GM19239 (cell line): ENCODE measurements around the gene PRCC.

Experiments
- DNase-seq: peaks from one replicate; pipeline ENCODE4 v3.0.0; 2011; ENCODE audit warnings: low spot score; ENCODE audit not compliant: insufficient read length
- FAIRE-seq: peaks from 2 replicates; lab custom pipeline; 2011; peaks lifted over from hg19 to GRCh38; lab: Jason Lieb, UNC

Gene PRCC, protein sequence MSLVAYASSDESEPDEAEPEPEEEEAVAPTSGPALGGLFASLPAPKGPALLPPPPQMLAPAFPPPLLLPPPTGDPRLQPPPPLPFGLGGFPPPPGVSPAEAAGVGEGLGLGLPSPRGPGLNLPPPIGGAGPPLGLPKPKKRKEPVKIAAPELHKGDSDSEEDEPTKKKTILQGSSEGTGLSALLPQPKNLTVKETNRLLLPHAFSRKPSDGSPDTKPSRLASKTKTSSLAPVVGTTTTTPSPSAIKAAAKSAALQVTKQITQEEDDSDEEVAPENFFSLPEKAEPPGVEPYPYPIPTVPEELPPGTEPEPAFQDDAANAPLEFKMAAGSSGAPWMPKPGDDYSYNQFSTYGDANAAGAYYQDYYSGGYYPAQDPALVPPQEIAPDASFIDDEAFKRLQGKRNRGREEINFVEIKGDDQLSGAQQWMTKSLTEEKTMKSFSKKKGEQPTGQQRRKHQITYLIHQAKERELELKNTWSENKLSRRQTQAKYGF

DNA sequence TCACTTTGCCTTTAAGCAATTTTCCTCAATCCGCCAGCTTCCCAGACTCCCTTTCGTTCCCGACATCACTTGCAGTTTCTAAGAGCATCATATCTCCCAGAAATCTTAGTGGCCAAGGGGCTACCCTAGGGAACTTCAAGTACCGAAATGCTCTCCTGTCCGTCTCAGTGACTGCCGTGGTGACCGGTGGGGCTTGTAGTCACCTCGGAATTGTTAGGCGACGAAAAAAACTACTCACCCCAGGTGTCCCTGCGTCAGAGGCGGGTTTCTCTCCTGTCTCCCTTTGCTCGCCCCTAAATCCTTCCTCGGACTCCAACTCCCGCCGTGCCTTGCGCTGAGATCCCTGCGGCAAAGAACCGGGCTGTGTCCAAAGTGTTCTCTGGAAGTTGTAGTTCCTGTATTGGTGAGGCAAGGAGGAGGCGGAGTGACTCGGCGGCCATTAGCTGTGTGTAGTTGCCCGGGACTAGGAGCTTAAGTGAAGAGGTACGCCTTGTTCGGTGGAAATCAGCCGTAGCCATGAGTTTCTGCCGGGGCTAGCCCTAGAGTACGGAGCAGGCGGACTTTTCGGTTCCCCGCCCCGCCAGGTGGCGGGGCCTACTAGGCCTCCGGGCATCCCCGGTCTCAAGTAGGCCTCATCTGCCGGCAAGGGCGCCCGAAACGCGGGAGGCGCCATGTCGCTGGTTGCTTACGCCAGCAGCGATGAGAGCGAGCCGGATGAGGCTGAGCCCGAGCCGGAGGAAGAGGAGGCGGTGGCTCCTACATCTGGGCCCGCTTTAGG lies at the start of gene PRCC:
Gene PRCC (plus strand): TSS at position 435 of the 778 bp plus-strand sequence. CDS start 237 bp downstream, at position 672.
- DNase-seq = peak; percentile 84
- FAIRE-seq = peak; percentile 99

DNA sequence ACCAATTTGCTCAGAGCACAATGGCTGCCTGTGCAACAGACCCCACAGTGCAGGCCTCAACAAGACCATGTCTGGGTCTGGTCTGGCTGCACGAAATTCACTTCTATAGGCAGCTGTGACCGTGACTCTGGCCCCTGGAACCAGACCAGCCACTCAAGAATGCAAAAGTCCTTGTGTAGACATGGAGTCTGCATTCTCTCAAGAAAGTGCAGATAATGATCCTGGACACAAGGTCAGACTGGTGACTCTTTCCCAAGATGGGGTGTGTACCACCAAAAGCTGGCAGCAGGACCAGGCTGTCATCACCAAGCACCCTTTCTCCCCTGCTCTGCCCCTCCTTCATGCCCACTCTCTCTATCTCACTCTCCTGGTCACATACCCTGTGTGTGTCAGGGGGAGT lies 46.2 kb upstream of the PRCC start:
- FAIRE-seq (no peak), DNase-seq (no peak)

DNA sequence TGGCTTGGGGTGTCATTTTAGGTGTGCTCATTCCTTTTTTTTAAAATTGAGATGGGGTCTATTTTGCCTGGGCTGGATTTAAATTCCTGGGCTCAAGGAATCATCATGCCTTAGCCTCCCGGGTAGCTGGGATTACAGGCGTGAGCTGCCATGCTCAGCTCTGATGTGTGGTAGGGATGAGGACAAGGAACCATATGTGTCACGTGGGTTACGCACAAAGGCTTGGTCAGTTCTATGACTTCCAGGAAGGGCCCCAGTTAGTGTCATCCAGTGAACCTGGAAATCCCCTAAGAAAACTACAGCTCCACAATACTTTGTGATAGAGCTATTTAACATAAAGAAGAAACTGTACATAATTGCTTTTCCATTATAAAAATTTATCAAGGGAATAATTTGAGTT lies 45.8 kb upstream of the PRCC start:
- FAIRE-seq = no peak
- DNase-seq = no peak

DNA sequence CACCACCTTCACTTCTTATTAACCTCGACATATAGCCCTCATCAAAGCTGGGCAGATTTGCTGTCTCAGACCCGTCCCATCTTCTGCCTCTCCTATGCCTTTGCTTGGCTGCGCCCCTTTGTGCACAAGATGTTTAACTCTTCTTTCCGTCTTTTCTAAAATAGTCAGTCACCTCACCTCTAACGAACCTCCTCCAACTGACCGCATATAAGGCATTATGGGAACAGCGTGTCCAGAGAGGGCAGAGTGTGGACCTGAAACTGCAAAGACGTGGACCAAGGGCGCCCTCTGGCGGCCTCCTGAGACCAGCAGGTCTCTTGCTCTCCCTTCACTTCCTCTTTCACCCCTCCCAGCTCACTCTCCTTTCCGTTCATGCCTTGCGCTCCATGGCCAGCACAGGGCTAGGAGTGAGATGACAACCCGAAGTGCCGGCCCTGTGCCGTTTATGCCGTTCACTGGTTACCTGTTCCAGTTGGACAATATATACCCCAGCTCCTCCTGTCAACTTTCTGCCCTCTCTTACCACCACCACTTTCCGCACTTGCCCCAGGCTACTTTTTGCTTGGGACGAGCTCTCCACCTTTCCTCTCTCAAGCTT lies 41.6 kb upstream of the PRCC start:
- DNase-seq (peak; percentile 71), FAIRE-seq (peak; percentile 89)

DNA sequence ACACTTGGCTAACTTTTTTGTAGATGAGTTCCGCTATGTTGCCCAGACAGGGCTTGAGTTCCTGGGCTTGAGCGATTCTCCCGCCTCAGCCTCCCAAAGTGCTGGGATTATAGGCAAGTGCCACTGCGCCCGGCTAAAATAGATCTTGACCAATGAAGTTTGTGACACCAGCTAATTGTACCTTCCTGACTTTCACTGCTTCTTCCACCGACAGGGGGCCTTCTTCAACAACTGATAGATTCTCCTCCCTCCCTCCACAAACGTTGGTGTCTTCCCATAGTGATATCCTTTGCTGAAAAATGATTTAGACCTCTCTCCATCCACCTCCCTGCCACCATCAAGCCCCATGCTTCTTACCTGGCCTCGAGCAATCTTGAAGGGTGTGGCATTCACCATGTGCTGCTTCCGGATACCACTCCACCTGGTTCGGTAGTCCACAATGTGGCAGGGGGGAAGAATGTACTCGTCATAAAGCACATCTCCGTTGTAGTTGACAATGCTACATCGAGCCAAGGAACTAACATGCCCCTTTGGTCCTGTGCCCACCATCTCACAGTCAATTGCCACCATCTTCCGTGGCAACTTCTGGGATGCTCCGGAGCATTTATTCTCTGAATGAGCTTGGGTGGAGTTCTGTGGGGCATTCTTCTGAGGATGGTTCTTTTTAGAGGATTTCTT lies 40.6 kb upstream of the PRCC start:
- peak; percentile 79 for FAIRE-seq
- DNase-seq = peak; percentile 47

DNA sequence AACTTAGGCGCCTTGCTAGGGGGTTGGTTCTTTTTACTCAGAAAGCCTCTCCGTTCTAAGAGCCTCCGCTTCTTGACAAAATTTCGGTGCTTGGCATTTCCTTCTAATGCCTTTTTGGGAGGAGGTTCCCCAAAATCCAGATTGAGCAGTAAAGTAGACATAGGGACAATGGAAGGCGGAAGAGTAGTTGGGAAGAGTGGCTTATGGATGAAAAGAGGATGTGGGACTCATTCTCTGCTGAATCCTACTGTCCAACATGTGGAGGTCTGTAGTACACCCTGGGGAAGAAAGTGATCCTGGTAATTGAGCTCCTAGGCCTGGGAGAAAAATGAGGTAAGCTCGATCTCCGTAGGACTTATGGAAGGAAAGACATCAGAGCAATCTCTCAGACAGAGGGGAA lies 39.8 kb upstream of the PRCC start:
- DNase-seq = no peak
- FAIRE-seq = no peak

DNA sequence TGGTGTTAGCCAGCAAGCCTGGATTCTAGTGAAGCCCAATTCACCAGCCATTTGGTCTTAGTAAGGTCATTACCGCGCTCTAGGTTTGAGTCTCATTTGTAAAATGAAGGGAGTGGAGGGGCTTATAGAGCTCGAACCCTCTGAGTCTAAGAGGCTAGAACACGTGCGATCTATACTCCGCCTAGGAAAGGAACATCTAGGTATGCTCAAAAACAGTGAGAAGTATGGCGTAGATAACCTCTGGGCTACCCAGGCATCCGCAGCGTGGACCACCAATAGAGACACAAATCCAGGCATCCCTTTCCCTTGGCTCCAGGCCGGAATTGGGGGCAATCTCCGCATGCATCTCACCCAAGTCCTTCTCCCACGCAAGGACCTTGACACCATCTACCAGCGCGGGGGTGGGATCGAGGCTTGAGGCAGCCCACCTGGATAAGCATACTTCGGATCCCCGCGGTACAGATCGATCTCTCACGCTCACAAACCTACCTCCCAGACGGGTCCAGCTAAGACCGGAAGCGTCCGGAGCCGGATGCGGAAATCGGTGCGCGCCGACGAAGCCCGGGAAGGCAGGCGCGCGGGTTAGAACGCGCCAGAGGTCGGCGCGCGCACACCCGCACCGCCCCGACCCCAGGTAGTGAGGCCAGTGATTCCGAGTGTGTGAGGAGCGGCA lies 39.3 kb upstream of the PRCC start, which contains the start of gene METTL25B:
Gene METTL25B (plus strand): TSS at position 544 of the 673 bp plus-strand sequence. CDS start 636 bp downstream, outside the sequence.
- peak; percentile 65 for DNase-seq
- FAIRE-seq = no peak

DNA sequence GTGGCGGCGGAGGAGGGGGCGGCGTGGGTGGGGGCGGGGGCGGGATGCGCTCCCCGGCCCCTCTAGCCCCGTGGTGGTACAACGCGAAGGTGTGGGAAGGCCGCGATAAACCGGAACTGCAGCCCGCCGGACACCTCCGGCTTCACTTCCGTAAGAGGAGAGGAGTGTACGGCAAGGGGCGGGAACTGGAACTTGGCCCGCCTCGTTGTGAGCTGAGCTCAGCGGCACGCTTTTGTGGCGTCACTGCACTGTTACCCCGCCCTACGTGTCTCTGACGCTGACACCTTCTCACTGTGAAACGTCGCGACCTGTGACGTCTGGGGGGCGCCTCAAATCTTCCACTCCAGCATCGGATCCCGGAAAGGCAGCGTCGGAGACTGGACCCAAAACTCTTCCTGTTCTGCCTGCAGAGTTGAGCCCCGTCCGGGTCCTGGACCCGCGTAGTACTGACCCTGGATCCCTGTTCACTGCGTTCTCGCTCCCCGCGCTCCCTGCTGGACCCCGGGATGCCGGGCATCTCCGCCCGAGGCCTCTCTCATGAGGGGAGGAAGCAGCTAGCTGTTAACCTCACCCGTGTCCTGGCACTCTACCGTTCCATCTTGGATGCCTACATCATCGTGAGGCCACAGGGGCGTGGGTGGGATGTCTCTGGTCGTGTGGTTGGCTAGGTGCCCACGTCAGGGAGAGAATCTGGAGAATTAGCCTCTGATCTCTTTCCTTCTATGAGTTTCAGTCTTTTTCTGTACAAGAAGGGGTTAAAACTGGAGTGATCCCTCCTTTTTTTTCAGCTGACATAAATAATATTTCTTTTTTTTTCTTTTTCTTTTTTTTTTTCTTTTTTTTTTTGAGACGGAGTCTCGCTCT lies 38.5 kb upstream of the PRCC start, which contains the start of gene ISG20L2:
Gene ISG20L2 (minus strand): TSS at position 168 of the 864 bp plus-strand sequence. CDS start 1,114 bp downstream, outside the sequence.
- FAIRE-seq (peak; percentile 95), DNase-seq (peak; percentile 86)

DNA sequence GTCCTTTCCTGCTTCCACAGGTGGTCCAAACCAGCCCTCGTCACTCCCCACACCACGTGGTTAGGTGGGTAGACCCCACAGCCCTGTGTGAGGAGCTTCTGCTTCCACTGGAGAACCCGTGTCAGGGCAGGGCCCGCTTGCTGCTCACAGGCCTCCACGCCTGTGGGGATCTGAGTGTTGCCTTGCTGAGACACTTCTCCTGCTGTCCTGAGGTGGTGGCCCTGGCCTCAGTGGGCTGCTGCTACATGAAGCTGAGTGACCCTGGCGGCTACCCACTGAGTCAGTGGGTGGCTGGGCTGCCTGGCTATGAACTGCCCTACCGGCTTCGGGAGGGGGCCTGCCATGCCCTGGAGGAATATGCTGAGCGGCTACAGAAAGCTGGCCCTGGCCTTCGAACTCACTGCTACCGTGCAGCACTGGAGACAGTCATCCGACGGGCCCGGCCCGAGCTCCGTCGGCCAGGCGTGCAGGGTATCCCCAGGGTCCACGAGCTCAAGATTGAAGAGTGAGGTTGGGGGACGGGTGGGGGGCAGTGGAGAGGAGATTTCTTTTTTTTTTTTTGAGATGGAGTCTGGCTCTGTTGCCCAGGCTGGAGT lies 33.2 kb upstream of the PRCC start:
- no peak for FAIRE-seq
- DNase-seq = no peak

DNA sequence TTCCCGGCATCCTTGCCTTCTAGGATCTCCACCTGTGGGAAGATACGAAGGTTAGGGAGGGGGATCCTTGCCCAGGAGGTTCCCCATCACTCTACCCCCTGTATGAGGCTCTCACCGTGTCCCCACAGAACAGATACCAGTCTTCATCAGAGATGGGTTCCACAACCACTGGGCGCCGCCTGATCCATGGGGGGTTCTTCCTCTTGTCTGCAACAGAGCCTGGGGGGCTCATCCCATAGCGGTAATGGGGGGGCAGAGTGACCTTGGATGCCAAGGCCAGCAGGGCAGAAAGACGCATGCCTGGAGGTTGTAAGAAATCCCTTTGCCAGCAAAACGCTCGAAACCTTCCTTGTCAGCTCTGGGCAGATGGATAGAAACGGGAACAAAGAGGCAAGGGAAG lies 28.9 kb upstream of the PRCC start:
- FAIRE-seq = no peak

DNA sequence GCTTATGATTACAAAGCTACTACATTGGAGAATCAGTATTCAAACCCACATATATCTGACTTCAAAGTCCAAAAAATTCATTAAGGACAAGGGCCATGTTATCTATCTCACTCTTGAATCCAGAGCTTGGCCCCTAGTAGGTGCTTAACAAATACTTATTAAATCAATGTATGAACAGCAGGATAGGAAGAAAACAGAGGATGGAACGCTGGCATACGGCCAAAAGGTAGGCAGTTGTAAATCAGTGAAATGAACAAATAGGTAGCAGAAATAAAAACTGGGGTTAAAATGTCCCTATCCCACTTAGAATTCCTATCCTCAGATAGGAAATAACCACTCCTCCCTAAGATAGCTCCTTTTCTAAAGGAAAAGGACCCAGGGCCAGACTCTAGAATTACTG lies 28.4 kb upstream of the PRCC start:
- DNase-seq (no peak), FAIRE-seq (no peak)

More for the DNA sequence above, 28.9 kb upstream of the PRCC start:
- DNase-seq = no peak

DNA sequence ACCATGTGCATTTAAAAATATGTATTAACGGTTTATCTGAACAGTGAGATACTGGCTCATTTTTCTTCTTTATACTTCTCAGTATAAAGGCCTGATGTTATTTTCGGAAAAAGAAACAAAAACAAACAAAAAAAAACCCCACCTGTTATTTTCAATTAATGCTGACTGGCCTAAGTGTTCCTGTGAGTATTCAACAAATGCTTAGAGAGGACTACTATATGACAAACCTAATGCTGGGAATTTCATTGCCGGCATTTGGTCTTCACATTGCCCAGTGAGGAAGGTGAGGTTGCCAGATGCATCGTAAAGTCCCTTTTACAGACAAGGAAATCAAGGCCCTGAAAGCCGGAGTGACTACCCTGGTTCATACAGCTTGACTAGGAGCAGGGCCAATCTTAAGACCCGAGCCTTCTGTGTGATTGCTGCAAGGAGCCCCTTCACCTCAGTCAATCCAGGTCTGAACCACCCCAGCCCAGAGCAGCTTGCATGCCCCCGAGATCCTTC lies 27.0 kb upstream of the PRCC start:
- DNase-seq (no peak), FAIRE-seq (peak; percentile 49)

DNA sequence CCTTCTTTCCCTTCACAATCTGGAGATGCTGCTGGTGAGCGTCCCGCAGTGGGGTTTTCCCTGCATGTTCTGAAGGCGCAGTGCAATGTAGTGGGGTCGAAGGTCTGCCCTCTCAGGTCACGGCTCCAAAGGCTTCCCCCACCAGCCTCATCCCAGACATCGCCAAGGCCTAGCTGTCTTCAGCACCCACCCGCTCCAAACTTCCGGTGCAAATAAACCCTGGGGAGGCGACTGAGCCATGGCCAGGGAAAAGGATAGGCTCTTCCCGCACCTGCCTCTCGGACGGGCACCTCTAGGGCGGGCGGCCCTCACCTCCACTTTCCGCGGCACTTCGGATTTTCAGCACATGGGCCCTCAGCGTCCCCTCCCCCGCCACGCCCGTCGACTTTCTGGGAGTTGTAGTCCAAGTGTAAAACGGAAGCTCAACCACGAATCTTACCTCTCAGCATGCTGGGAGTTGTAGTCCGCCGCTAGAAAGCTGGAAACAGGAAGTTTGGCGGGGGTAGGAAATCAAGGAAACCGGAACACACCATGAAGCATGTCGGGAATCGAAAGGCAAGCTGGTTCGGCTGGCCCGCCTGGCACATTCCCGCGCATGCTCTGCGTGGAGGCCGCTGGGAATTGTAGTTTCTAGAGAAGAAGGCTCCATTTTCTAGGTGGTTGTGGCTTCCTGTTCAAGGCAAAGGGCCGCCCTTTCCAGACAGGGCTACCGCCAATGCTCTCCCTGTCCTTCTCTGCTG lies 26.4 kb upstream of the PRCC start, which contains the start of gene MRPL24:
Gene MRPL24 (minus strand): TSS at position 348 of the 740 bp plus-strand sequence. CDS start 2,384 bp downstream, outside the sequence.
- FAIRE-seq (peak; percentile 98), DNase-seq (peak; percentile 86)

DNA sequence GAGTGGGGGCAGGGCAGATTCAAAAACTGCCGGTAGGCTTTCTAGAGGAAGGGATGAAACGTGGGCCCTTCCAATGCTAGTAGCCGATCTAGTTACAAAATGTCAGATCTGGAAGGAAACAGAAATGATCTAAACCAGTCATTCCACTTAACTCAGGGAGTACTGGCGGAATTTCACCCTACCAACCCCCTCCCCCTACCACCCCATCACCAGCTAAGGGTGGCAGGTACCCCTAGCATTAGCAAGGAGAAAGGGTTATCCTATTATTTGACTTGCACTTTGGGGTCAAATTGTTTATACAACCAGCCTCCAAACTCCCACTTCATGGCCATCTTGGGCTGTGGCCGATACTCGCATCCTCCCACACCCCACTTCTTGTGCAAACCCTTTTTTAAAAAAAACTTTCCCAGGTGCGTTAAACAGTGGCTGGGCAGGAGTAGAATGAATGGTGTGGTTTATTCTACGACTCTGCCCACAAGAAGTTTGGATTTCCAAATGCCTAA lies 25.8 kb upstream of the PRCC start:
- DNase-seq (no peak), FAIRE-seq (no peak)

DNA sequence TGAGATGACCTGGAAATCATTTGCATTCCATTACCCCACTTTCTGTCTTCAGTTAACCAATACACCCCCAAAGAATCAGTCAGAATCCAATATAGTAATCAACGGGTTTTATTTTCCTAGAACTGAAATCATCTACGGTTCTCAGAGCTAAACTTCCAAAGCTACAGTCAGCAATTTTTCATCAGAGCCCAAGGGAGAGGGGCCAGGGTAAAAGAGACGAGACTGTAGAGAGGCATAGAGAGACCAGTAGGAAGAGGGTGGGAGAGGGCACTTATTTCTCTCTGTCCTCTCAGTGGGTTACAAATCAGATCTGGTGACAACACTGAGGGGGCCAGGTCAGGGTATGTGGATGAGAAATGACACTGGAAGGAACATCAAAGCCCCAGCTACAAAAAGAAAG lies 25.3 kb upstream of the PRCC start:
- no peak for FAIRE-seq
- DNase-seq = no peak

DNA sequence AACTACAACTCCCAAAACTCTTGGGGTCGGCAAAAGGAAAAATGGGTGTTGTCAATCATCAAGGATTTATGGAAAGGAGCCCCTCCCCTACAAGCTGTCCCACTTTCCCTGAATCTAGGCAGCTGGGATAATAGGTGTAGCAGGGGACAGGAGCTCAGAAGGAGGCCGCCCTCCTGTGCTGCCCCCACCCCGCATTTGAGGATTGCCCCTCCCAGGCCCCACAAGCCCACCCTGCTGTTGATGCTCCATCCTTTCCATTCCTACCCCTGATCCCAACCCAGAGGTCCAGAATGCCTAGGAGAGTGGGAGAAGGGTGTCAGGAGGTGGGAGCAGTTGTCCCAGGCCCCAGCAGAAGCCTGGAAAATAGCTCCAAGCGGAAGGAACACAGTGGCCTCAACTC lies 24.5 kb upstream of the PRCC start:
- no peak for DNase-seq
- no peak for FAIRE-seq
